Nephron progenitor cell (in vitro differentiated cells): ENCODE data around the gene PDZRN3.
A peak's percentile ranks its signal among the peaks of the same experiment; 100 is the strongest.

Experiments used
- DNase-seq: peaks from one replicate; pipeline ENCODE4 v3.0.0; 2021
- H3K27ac Mint-ChIP-seq: 2 replicates; pipeline ENCODE4 v1.8.0; 2021; ENCODE audit warnings: mild to moderate bottlenecking, moderate library complexity, mixed read lengths
- H3K27me3 Mint-ChIP-seq: 2 replicates; pipeline ENCODE4 v1.8.0; 2021; ENCODE audit warnings: mild to moderate bottlenecking, low read depth, mixed read lengths; ENCODE audit not compliant: poor library complexity
- H3K36me3 Mint-ChIP-seq: 2 replicates; pipeline ENCODE4 v1.8.0; 2021; ENCODE audit warnings: low read depth, mixed read lengths
- H3K4me1 Mint-ChIP-seq: 2 replicates; pipeline ENCODE4 v1.8.0; 2021; ENCODE audit warnings: mixed read lengths
- H3K4me3 Mint-ChIP-seq: 2 replicates; pipeline ENCODE4 v1.8.0; 2021; ENCODE audit warnings: mild to moderate bottlenecking, moderate library complexity, mixed read lengths
- H3K9me3 Mint-ChIP-seq: 2 replicates; pipeline ENCODE4 v1.8.0; 2021; ENCODE audit warnings: mild to moderate bottlenecking, moderate library complexity, mixed read lengths
- CTCF ChIP-seq: fragments of 200-600 bp; sonication (generic); IDR thresholded peaks from 2 replicates; pipeline ENCODE4 v1.5.0; 2021; ENCODE audit warnings: antibody characterized with exemption

PDZRN3 gene

GRCh38 chr3:73481888-73482287, 142.9 kb downstream of the PDZRN3 start:
- no peak for DNase-seq
- TF ChIP-seq CTCF, result no peak
- Mint-ChIP-seq H3K27ac (no peak overlapping the region), H3K4me1 (peaks cover 71% of the 10 kb centered on the region), H3K27me3 (no peaks in the 10 kb centered on the region), H3K9me3 (peaks cover 13% of the 10 kb centered on the region), H3K36me3 (peaks cover 18% of the 10 kb centered on the region), H3K4me3 (no peak overlapping the region)

- peaks cover 26% of the 10 kb centered on the region for H3K9me3 Mint-ChIP-seq
- TF ChIP-seq CTCF, result no peak
- H3K4me1 Mint-ChIP-seq, result peaks cover 56% of the 10 kb centered on the region
- DNase-seq, result peak; percentile 11
- peaks cover 29% of the 10 kb centered on the region for H3K36me3 Mint-ChIP-seq
- H3K4me3 Mint-ChIP-seq, result no peak overlapping the region
- no peaks in the 10 kb centered on the region for H3K27me3 Mint-ChIP-seq
- H3K27ac Mint-ChIP-seq, result peak overlapping the region; percentile 60
These were observed 144.5 kb downstream of the PDZRN3 start for GRCh38 chr3:73480187-73480672.

GRCh38 chr3:73479325-73479724, 145.4 kb downstream of the PDZRN3 start:
- H3K36me3 Mint-ChIP-seq, result peaks cover 29% of the 10 kb centered on the region
- TF ChIP-seq CTCF, result no peak
- H3K4me1 Mint-ChIP-seq, result peaks cover 56% of the 10 kb centered on the region
- H3K27ac Mint-ChIP-seq, result no peak overlapping the region
- H3K9me3 Mint-ChIP-seq, result peaks cover 26% of the 10 kb centered on the region
- H3K4me3 Mint-ChIP-seq, result no peak overlapping the region
- peaks cover 3% of the 10 kb centered on the region for H3K27me3 Mint-ChIP-seq
- no peak for DNase-seq

- DNase-seq, result no peak
- no peak for TF ChIP-seq CTCF
- Mint-ChIP-seq H3K4me1 (peaks cover 56% of the 10 kb centered on the region), H3K36me3 (peaks cover 29% of the 10 kb centered on the region), H3K4me3 (no peak overlapping the region), H3K27ac (no peak overlapping the region), H3K9me3 (peaks cover 26% of the 10 kb centered on the region), H3K27me3 (peaks cover 3% of the 10 kb centered on the region)
These were observed 145.9 kb downstream of the PDZRN3 start for GRCh38 chr3:73478858-73479257.

GRCh38 chr3:73475717-73476116, 149.0 kb downstream of the PDZRN3 start:
- Mint-ChIP-seq H3K4me3 (no peak overlapping the region), H3K4me1 (peaks cover 54% of the 10 kb centered on the region), H3K36me3 (peaks cover 29% of the 10 kb centered on the region), H3K27me3 (peaks cover 3% of the 10 kb centered on the region), H3K9me3 (peaks cover 26% of the 10 kb centered on the region), H3K27ac (no peak overlapping the region)
- no peak for TF ChIP-seq CTCF
- DNase-seq, result no peak

- H3K36me3 Mint-ChIP-seq, result peaks cover 32% of the 10 kb centered on the region
- DNase-seq, result no peak
- H3K9me3 Mint-ChIP-seq, result peaks cover 26% of the 10 kb centered on the region
- no peak overlapping the region for H3K4me3 Mint-ChIP-seq
- no peak for TF ChIP-seq CTCF
- H3K4me1 Mint-ChIP-seq, result peaks cover 49% of the 10 kb centered on the region
- H3K27ac Mint-ChIP-seq, result peak overlapping the region; percentile 35
- H3K27me3 Mint-ChIP-seq, result peaks cover 3% of the 10 kb centered on the region
These were observed 149.6 kb downstream of the PDZRN3 start for GRCh38 chr3:73475175-73475574.
